Measurements from ENCODE around the gene RBM10. TPM values are rescaled to one million over a fixed set of nuclear protein-coding genes. Genes with fewer than 3 reads are reported as not detected.

RBM10 gene
- polyA plus RNA-seq, 1 experiment: 30.9 TPM

DNA sequence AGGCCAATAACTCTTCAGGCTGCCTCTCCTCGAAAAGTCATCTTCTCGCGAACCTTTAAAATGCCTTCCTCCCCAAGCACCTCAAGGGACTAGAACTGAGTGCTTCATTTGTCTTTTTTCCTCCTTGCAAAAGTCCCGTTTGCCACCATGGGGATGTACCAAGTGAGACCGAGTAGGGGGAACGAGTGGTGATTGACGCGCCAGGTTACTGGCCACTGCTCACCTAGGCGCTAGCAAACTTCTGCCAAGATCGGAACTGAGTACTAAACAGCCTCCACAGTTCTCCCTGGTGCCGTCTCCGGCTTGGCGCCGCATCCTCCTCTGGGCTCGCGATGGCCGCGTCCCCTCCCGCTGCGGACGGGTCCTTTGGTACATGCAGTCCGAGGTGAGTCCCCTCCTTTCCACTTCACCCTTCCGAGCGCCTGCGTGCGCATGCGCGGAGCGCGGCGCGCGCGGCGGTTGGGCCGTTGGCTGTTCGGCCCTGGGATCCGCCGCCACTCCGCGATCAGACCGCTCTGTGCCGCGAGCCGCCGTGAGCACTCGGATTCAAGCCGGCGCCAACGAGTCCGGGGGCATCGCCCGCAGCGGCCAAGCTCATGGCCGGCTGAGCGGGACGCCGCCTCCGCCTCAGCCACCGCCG is 73.4 kb downstream of the RBM10 start, which contains the start of gene CDK16:
Gene CDK16 (plus strand): TSS at position 402 of the 640 bp plus-strand sequence. CDS start 4,877 bp downstream, outside the sequence.
- CTCF ChIA-PET: interaction anchor here (0.7 to 1.3 kb wide), 2 partner anchors 28 to 165 kb away, joined by 3 read pairs; no protein-coding TSS in a partner anchor
- no peak for DNase-seq (ENCODE audit: low read depth)
- Histone ChIP-seq H3K27me3 (ENCODE audit: control insufficient read depth, insufficient read depth, low read length) (no peaks in the 10 kb centered on the region), H3K36me3 (ENCODE audit: control insufficient read depth, insufficient read depth, low read length) (peaks cover 10% of the 10 kb centered on the region), H3K4me3 (ENCODE audit: low read depth, low read length) (peak within 1 kb of the TSS; percentile 66)
- TF ChIP-seq, protein P1, sequence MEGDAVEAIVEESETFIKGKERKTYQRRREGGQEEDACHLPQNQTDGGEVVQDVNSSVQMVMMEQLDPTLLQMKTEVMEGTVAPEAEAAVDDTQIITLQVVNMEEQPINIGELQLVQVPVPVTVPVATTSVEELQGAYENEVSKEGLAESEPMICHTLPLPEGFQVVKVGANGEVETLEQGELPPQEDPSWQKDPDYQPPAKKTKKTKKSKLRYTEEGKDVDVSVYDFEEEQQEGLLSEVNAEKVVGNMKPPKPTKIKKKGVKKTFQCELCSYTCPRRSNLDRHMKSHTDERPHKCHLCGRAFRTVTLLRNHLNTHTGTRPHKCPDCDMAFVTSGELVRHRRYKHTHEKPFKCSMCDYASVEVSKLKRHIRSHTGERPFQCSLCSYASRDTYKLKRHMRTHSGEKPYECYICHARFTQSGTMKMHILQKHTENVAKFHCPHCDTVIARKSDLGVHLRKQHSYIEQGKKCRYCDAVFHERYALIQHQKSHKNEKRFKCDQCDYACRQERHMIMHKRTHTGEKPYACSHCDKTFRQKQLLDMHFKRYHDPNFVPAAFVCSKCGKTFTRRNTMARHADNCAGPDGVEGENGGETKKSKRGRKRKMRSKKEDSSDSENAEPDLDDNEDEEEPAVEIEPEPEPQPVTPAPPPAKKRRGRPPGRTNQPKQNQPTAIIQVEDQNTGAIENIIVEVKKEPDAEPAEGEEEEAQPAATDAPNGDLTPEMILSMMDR (IDR thresholded peaks at IDR 0.05; ENCODE audit: insufficient read depth, low read depth, low read length): no peak
- POLR2A ChIA-PET: no interaction called here

DNA sequence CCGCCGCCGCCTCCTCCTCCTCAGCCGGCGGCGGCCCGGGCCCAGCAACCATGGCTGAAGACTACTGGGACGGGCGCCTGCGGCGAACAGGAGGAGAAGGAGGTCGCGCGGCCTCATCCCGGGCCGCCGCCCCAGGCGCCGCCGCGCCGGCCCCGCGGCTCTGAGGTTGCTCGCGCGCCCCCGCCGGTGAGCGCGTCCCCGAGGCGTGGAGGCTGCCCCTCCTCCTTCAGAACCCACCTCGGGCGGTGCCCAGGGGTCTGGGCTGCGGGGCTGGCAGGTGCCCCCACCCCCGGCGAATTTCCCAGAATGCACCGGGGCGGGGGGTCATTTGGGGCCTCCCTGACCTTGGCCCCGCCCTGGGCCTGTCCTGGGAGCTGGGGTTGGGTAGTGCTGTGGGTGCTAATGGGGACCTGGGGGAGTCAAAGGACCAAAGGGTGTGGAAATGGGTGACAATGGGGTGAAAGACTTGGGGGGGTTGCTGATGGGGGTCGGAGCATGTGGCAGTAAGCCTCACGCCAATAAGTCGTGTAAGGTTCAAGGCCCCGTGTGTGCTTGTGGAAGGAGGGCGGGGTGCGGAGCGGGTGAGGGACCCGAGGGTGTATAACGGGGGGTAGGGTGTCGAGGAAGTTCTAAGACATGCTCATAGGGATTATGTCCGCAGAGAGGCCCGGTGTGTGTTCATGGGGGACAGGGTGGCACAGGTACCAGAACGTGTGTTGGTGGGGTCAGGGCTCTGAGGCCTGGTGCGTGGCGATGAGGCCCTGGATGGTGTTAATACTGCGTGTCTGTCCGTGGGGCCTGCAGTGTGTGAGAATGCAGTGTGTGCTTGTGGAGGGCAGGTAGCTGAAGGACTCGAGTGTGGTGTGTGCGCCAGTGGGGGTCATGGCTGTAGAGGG is 74.1 kb downstream of the RBM10 start:
- no peak for DNase-seq (ENCODE audit: low read depth)
- H3K36me3 ChIP-seq (ENCODE audit: control insufficient read depth, insufficient read depth, low read length): peaks cover 14% of the 10 kb centered on the region
- TF ChIP-seq, protein P1 (IDR thresholded peaks at IDR 0.05; ENCODE audit: insufficient read depth, low read depth, low read length): no peak
- POLR2A ChIA-PET: no interaction called here
- peak overlapping the region; percentile 66 for H3K4me3 ChIP-seq (ENCODE audit: low read depth, low read length)
- no peaks in the 10 kb centered on the region for H3K27me3 ChIP-seq (ENCODE audit: control insufficient read depth, insufficient read depth, low read length)
- CTCF ChIA-PET: interaction anchor here (1.3 kb wide), 1 partner anchor 165 kb away, joined by 3 read pairs; no protein-coding TSS in a partner anchor

DNA sequence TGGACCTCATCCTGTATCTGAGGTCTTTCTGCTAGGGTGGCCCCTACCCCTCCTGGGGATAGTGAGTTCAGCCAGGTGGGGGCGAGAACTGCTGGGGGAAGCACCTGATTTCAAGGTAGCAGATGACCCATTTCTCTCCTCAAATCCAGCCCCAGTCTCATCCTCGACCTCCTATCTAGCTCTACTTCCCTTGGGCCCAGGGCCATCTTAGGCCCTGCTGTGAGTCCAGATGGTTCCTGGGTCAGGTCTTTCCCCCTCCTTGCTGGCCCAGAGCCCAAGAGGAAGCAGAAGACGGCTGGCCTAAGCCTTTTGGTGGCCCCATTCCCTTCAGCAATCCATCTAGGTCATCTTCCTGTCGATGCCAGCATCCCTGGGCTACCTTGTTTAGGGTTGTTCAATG is 76.7 kb downstream of the RBM10 start:
- no peak overlapping the region for H3K4me3 ChIP-seq (ENCODE audit: low read depth, low read length)
- H3K27me3 ChIP-seq (ENCODE audit: control insufficient read depth, insufficient read depth, low read length): no peaks in the 10 kb centered on the region
- ChIA-PET POLR2A (no interaction called here), CTCF (no interaction called here)
- DNase-seq (ENCODE audit: low read depth): no peak
- peaks cover 14% of the 10 kb centered on the region for H3K36me3 ChIP-seq (ENCODE audit: control insufficient read depth, insufficient read depth, low read length)
- TF ChIP-seq, protein P1 (IDR thresholded peaks at IDR 0.05; ENCODE audit: insufficient read depth, low read depth, low read length): no peak

DNA sequence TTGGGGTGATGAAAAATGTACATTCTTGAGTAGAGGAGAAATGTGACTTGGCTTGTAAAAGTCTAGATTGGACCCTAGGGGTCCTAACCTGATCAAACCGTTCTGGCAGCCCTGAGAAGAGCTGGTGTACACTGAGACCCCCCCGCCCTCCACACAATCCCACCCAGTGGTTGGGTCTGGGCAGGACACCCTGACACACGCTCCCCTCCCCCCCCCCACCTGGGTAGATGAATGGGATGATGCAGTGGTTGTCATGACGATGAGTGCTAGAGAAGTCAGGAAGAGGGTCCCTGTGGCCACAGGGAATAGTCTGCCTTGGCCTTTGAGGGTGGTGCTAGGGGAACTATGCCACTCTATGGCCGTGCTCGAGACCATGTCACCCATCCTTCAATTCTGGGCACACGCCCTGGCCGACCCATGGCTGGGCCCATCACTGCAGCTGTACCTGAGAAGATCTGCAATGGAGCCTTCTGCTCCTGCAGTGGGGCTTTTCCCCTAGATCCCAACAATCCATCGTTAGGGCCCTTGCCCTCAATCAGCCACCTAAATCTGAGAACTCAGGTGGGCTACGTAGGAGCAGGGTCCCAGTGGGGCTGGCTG is 77.8 kb downstream of the RBM10 start:
- TF ChIP-seq, protein P1 (IDR thresholded peaks at IDR 0.05; ENCODE audit: insufficient read depth, low read depth, low read length): no peak
- POLR2A ChIA-PET: no interaction called here
- no peak for DNase-seq (ENCODE audit: low read depth)
- Histone ChIP-seq H3K36me3 (ENCODE audit: control insufficient read depth, insufficient read depth, low read length) (peaks cover 15% of the 10 kb centered on the region), H3K27me3 (ENCODE audit: control insufficient read depth, insufficient read depth, low read length) (no peaks in the 10 kb centered on the region), H3K4me3 (ENCODE audit: low read depth, low read length) (no peak overlapping the region)
- CTCF ChIA-PET: no interaction called here

Measured in BJ (cell line).